Neuronal stem cell (in vitro differentiated cells): ENCODE measurements around the gene CPHXL2.

Source experiments
- DNase-seq: peaks from one replicate; pipeline ENCODE4 v3.0.0-alpha.2; 2013; ENCODE audit warnings: low spot score
- H2AFZ ChIP-seq: one replicate; pipeline ENCODE4 v1.6.1; 2013; ENCODE audit warnings: mild to moderate bottlenecking, low read length, inconsistent platforms
- H2AK5ac ChIP-seq: 2 replicates; pipeline ENCODE4 v1.6.1; 2013; ENCODE audit warnings: low read depth, mild to moderate bottlenecking, inconsistent platforms, low read length, moderate library complexity, mixed read lengths
- H2BK120ac ChIP-seq: 2 replicates; pipeline ENCODE4 v1.6.1; 2013; ENCODE audit warnings: low read depth, mild to moderate bottlenecking, inconsistent platforms, low read length, moderate library complexity, mixed read lengths
- H2BK12ac ChIP-seq: one replicate; pipeline ENCODE4 v1.6.1; 2013; ENCODE audit warnings: low read length, inconsistent platforms
- H2BK15ac ChIP-seq: 2 replicates; pipeline ENCODE4 v1.6.1; 2013; ENCODE audit warnings: mild to moderate bottlenecking, low read length, inconsistent platforms, mixed read lengths
- H2BK5ac ChIP-seq: one replicate; pipeline ENCODE4 v1.6.1; 2013; ENCODE audit warnings: inconsistent platforms, mild to moderate bottlenecking, low read length, moderate library complexity
- H3K14ac ChIP-seq: one replicate; pipeline ENCODE4 v1.6.1; 2013; ENCODE audit warnings: low read length, inconsistent platforms
- H3K18ac ChIP-seq: 2 replicates; pipeline ENCODE4 v1.6.1; 2013; ENCODE audit warnings: low read length, inconsistent platforms
- H3K23ac ChIP-seq: 2 replicates; pipeline ENCODE4 v1.6.1; 2013; ENCODE audit warnings: low read depth, mild to moderate bottlenecking, mixed read lengths, low read length, inconsistent platforms; ENCODE audit not compliant: poor library complexity
- H3K27ac ChIP-seq: replicated peaks from 3 replicates; pipeline ENCODE4 v1.5.1; 2013; ENCODE audit warnings: low read length, inconsistent platforms
- H3K27me3 ChIP-seq, 3 experiments: 2 replicates each; pipeline ENCODE4 v1.6.1; 2013; ENCODE audit warnings: low read length in 3 of 3, mild to moderate bottlenecking in 2 of 3, inconsistent platforms in 1 of 3, low read depth in 1 of 3, mixed read lengths in 1 of 3, moderate library complexity in 1 of 3; ENCODE audit not compliant: control insufficient read depth in 3 of 3, insufficient read depth in 3 of 3
- H3K36me3 ChIP-seq, 2 donors: replicated peaks in 1 of 2; 2 replicates each; pipeline ENCODE4 v1.6.1; 2013; ENCODE audit warnings: low read length in 2 of 2; ENCODE audit not compliant: control insufficient read depth in 2 of 2, insufficient read depth in 2 of 2
- H3K4ac ChIP-seq: 2 replicates; pipeline ENCODE4 v1.6.1; 2013; ENCODE audit warnings: inconsistent platforms, mild to moderate bottlenecking, low read length, moderate library complexity
- H3K4me1 ChIP-seq, 2 donors: 1 replicate in 1 of 2; 2 replicates in 1 of 2; pipeline ENCODE4 v1.6.1; 2013; ENCODE audit warnings: low read length in 2 of 2, low read depth in 1 of 2; ENCODE audit not compliant: control insufficient read depth in 2 of 2, insufficient read depth in 1 of 2
- H3K4me2 ChIP-seq: one replicate; pipeline ENCODE4 v1.6.1; 2013; ENCODE audit warnings: mild to moderate bottlenecking, low read length, inconsistent platforms; ENCODE audit not compliant: insufficient read depth, poor library complexity, severe bottlenecking
- H3K4me3 ChIP-seq, 2 donors: 2 replicates each; pipeline ENCODE4 v1.5.1; 2013; ENCODE audit warnings: low read length in 2 of 2, mild to moderate bottlenecking in 2 of 2, inconsistent platforms in 1 of 2, moderate library complexity in 1 of 2
- H3K79me1 ChIP-seq: one replicate; pipeline ENCODE4 v1.6.1; 2013; ENCODE audit warnings: low read depth, mild to moderate bottlenecking, inconsistent platforms, low read length, moderate library complexity
- H3K9ac ChIP-seq: one replicate; pipeline ENCODE4 v1.6.1; 2013; ENCODE audit warnings: mild to moderate bottlenecking, low read depth, low read length, inconsistent platforms; ENCODE audit not compliant: poor library complexity
- H3K9me3 ChIP-seq, 2 donors: replicated peaks in 1 of 2; 2 replicates each; pipeline versions ENCODE3 to v1.6.1; 2013; ENCODE audit warnings: low read length in 2 of 2, mild to moderate bottlenecking in 2 of 2, inconsistent platforms in 1 of 2, low read depth in 1 of 2, mixed read lengths in 1 of 2, moderate library complexity in 1 of 2; ENCODE audit not compliant: control insufficient read depth in 2 of 2, insufficient read depth in 1 of 2
- H4K8ac ChIP-seq: one replicate; pipeline ENCODE4 v1.6.1; 2013; ENCODE audit warnings: low read depth, mild to moderate bottlenecking, inconsistent platforms, low read length, moderate library complexity
- H4K91ac ChIP-seq: one replicate; pipeline ENCODE4 v1.6.1; 2013; ENCODE audit warnings: low read length, low read depth, mild to moderate bottlenecking, inconsistent platforms; ENCODE audit not compliant: poor library complexity
- WGBS, 2 donors: extraction: QIAGEN DNeasy Blood & Tissue Kit; methylation state at CpG; one replicate each; pipeline ENCODE4 v1.1.7; 2013; ENCODE audit warnings: missing lambda C conversion rate in 2 of 2, mixed read lengths in 1 of 2; ENCODE audit not compliant: insufficient read length in 2 of 2, insufficient replicate concordance in 1 of 2; ENCODE audit errors: extremely low coverage in 2 of 2; 5-methylcytosine and 5-hydroxymethylcytosine counted together

The CPHXL2 gene

DNA sequence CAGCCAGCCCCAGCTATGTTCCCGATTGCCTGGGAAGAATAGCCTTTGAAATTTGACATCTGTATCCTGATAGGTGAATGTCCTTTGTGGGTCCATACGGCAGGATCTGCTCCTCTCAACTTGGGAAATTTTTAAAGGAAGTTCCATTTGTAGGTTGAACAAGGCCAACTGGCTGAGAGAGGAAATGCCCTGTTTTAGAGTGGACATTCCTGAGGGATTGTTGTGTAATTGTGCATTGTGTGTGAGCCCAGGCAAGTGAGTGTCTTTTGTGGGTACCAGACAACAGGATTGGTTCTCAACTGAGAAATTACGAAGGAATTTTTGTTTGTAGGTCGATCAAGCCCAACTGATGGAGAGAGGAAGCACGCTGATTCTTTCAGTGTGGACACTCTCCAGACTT lies 2.6 kb upstream of the CPHXL2 start:
- Histone ChIP-seq H3K4ac (no peak overlapping the region), H3K27me3 (no peaks in the 10 kb centered on the region), H3K4me3 (no peak overlapping the region), H3K4me2 (no peak overlapping the region), H3K9me3 (peaks cover under 1 to 14% of the 10 kb centered on the region in 2 donors), H2BK5ac (no peak overlapping the region), H3K14ac (no peak overlapping the region), H4K8ac (no peak overlapping the region), H3K79me1 (no peaks in the 10 kb centered on the region), H2BK120ac (no peak overlapping the region), H2AK5ac (no peak overlapping the region), H3K27ac (no peak overlapping the region), H3K36me3 (no peaks in the 10 kb centered on the region), H3K18ac (no peak overlapping the region), H2BK12ac (no peak overlapping the region), H2BK15ac (no peak overlapping the region), H3K23ac (no peak overlapping the region), H3K9ac (no peak overlapping the region), H4K91ac (no peak overlapping the region), H2AFZ (no peak overlapping the region), H3K4me1 (no peaks in the 10 kb centered on the region)
- no CpG with 5 or more reads among the region's 5 CpGs for WGBS, 2 donors
- DNase-seq: no peak

DNA sequence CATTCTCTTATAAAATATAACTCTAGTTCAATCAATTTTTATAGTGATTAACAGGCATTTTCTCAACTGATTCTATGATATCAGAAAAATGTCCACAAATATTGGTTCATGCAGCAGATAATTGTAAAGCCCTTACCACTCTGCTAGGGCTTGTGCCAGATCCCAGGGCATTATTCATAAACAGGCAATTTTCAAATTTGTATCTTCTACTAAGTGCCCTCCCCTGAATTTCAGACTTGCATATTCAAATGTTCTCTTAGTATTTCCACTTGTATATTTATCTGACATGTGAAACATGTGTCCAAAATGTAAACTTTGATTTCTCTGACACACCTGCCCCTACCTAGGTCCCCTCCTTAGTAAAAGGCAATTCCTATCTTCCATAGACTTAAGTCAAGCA lies 9.3 kb downstream of the CPHXL2 start:
- Histone ChIP-seq H2BK5ac (no peak overlapping the region), H3K36me3 (no peaks in the 10 kb centered on the region), H3K23ac (no peak overlapping the region), H3K4ac (no peak overlapping the region), H2BK120ac (no peak overlapping the region), H3K9ac (no peak overlapping the region), H3K18ac (no peak overlapping the region), H3K27ac (no peak overlapping the region), H3K14ac (no peak overlapping the region), H3K4me2 (no peak overlapping the region), H2AK5ac (no peak overlapping the region), H2BK12ac (no peak overlapping the region), H3K27me3 (no peaks in the 10 kb centered on the region), H3K79me1 (no peaks in the 10 kb centered on the region), H4K91ac (no peak overlapping the region), H2AFZ (no peak overlapping the region), H2BK15ac (no peak overlapping the region), H4K8ac (no peak overlapping the region), H3K4me1 (no peaks in the 10 kb centered on the region), H3K4me3 (no peak overlapping the region), H3K9me3 (no peaks in the 10 kb centered on the region)
- DNase-seq: no peak

DNA sequence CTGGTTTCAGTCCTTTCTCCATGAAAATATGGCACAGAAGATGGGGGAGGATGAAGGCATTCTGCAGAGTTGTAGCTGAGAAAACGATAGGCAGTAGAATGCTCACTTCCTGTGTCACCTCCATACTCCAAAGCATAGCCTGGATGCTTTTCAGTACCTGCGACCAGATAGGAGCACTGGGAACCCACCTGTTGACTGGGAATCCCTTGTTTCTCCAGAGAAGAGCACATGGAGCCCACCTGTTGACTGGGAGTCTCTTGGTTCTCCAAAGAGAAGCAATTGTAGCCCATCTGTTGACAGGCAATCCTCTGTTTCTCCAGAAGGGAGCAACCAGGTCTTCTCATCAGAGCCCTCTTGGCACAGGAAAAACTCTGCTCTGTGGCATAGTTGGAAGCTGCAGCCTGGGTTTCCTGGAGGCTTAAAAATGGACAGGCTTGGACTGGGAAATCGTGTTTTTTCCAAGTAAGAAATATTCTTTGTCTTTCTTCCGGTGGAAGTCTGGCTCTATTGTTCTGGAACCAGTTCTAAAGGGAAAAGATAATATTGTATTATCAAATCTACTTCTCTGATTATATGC lies 16.0 kb downstream of the CPHXL2 start:
- Histone ChIP-seq H3K36me3 (peaks cover 20 to 53% of the 10 kb centered on the region in 2 donors), H2BK120ac (no peak overlapping the region), H3K79me1 (no peaks in the 10 kb centered on the region), H2AFZ (no peak overlapping the region), H3K4me2 (no peak overlapping the region), H2AK5ac (no peak overlapping the region), H3K4me3 (no peak overlapping the region), H3K9ac (no peak overlapping the region), H2BK15ac (no peak overlapping the region), H3K4ac (no peak overlapping the region), H2BK12ac (no peak overlapping the region), H3K4me1 (no peaks in the 10 kb centered on the region), H3K27me3 (no peaks in the 10 kb centered on the region), H3K9me3 (no peaks in the 10 kb centered on the region), H3K27ac (no peak overlapping the region), H3K23ac (no peak overlapping the region), H3K14ac (no peak overlapping the region), H4K91ac (no peak overlapping the region), H2BK5ac (no peak overlapping the region), H3K18ac (no peak overlapping the region), H4K8ac (no peak overlapping the region)
- WGBS, 2 donors: no CpG with 5 or more reads among the region's 4 CpGs
- no peak for DNase-seq

DNA sequence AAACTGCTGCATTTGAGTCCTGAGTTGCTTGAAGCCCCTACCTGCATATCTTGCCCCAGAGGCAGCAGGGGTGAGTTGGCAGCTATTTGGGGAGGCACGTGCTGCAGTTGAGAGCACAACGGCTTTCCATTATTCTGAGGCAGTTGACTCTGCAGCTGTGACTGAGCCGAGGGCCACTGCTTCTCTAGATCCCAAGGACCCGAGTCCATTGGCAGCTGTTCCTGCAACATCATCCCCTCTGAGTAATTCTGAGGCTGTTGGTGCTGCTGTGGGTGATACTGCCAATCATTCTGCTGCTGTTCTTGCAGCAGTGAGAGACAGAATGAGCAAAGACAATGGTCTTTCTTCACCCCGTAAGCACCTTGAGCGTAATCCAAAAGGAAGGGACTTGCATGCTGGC lies 16.5 kb downstream of the CPHXL2 start:
- no CpG with 5 or more reads among the region's 6 CpGs for WGBS, 2 donors
- no peak overlapping the region for H2BK5ac ChIP-seq
- no peak overlapping the region for H4K8ac ChIP-seq
- no peak overlapping the region for H3K14ac ChIP-seq
- no peak overlapping the region for H4K91ac ChIP-seq
- no peak overlapping the region for H3K4me3 ChIP-seq
- H2BK120ac ChIP-seq: no peak overlapping the region
- no peak overlapping the region for H3K4ac ChIP-seq
- H3K27ac ChIP-seq: no peak overlapping the region
- H2AFZ ChIP-seq: no peak overlapping the region
- H2BK15ac ChIP-seq: no peak overlapping the region
- no peak for DNase-seq
- no peak overlapping the region for H3K18ac ChIP-seq
- H3K36me3 ChIP-seq: peaks cover 23 to 58% of the 10 kb centered on the region in 2 donors
- no peaks in the 10 kb centered on the region for H3K27me3 ChIP-seq
- H3K4me2 ChIP-seq: no peak overlapping the region
- no peaks in the 10 kb centered on the region for H3K4me1 ChIP-seq
- no peaks in the 10 kb centered on the region for H3K79me1 ChIP-seq
- H2AK5ac ChIP-seq: no peak overlapping the region
- H3K9ac ChIP-seq: no peak overlapping the region
- no peak overlapping the region for H3K23ac ChIP-seq
- H3K9me3 ChIP-seq: no peaks in the 10 kb centered on the region
- H2BK12ac ChIP-seq: no peak overlapping the region
